GM23248 (cell line): ENCODE results near the gene MTERF4. TPM values are rescaled to one million over a fixed set of nuclear protein-coding genes. Genes with fewer than 3 reads are reported as not detected.

Source experiments
- DNase-seq: peaks from one replicate; pipeline ENCODE4 v3.0.0-alpha.2; 2015
- H2AFZ ChIP-seq: fragments of 200-600 bp; sonication (generic); 2 replicates; pipeline ENCODE4 v1.6.1; 2016; ENCODE audit warnings: antibody characterized with exemption
- H3F3A ChIP-seq: fragments of 200-600 bp; sonication (generic); 2 replicates; pipeline ENCODE4 v1.6.1; 2016; ENCODE audit warnings: mild to moderate bottlenecking, antibody characterized with exemption, mixed run types; ENCODE audit not compliant: insufficient read depth
- H3K27ac ChIP-seq: fragments of 200-600 bp; sonication (generic); 2 replicates; pipeline ENCODE4 v1.5.1; 2016; ENCODE audit warnings: mild to moderate bottlenecking
- H3K27me3 ChIP-seq: fragments of 200-600 bp; sonication (generic); replicated peaks from 2 replicates; pipeline ENCODE4 v1.6.1; 2016; ENCODE audit warnings: mild to moderate bottlenecking; ENCODE audit not compliant: insufficient read depth
- H3K36me3 ChIP-seq: fragments of 200-600 bp; sonication (generic); 2 replicates; pipeline ENCODE4 v1.6.1; 2016; ENCODE audit warnings: low read depth, mild to moderate bottlenecking
- H3K4me1 ChIP-seq: fragments of 200-600 bp; sonication (generic); 2 replicates; pipeline ENCODE4 v1.6.1; 2016; ENCODE audit warnings: mild to moderate bottlenecking; ENCODE audit not compliant: insufficient read depth
- H3K4me2 ChIP-seq: fragments of 200-600 bp; sonication (generic); one replicate; pipeline ENCODE4 v1.6.1; 2016; ENCODE audit warnings: mild to moderate bottlenecking; ENCODE audit not compliant: unreplicated experiment
- H3K4me3 ChIP-seq: fragments of 200-600 bp; sonication (generic); 2 replicates; pipeline ENCODE4 v1.5.1; 2016; ENCODE audit warnings: mild to moderate bottlenecking
- H3K79me2 ChIP-seq: fragments of 200-600 bp; sonication (generic); 2 replicates; pipeline ENCODE4 v1.6.1; 2016; ENCODE audit warnings: mild to moderate bottlenecking; ENCODE audit not compliant: insufficient read depth
- H3K9ac ChIP-seq: fragments of 200-600 bp; sonication (generic); 2 replicates; pipeline ENCODE4 v1.6.1; 2016; ENCODE audit warnings: mild to moderate bottlenecking
- H3K9me2 ChIP-seq: fragments of 200-600 bp; sonication (generic); 2 replicates; pipeline ENCODE4 v1.6.1; 2016; ENCODE audit warnings: mixed run types, mild to moderate bottlenecking, moderate library complexity; ENCODE audit not compliant: insufficient read depth
- H3K9me3 ChIP-seq: fragments of 200-600 bp; sonication (generic); one replicate; pipeline ENCODE4 v1.6.1; 2017; ENCODE audit warnings: low read depth
- H4K20me1 ChIP-seq: fragments of 200-600 bp; sonication (generic); 2 replicates; pipeline ENCODE4 v1.6.0; 2016; ENCODE audit not compliant: insufficient read depth
- EZH2 ChIP-seq: fragments of 200-600 bp; sonication (generic); IDR thresholded peaks from 2 replicates; pipeline ENCODE4 v1.6.1; 2018; ENCODE audit warnings: antibody characterized with exemption, mild to moderate bottlenecking; ENCODE audit not compliant: insufficient read depth, poor library complexity, severe bottlenecking
- EZH2phosphoT487 ChIP-seq: fragments of 200-600 bp; sonication (generic); IDR thresholded peaks from 2 replicates; pipeline ENCODE4 v1.6.1; 2018; ENCODE audit warnings: antibody characterized with exemption, moderate library complexity, mild to moderate bottlenecking, low read depth; ENCODE audit not compliant: insufficient read depth
- WGBS, 2 experiments: methylation state at CpG; one replicate each; pipeline ENCODE4 v1.1.6; 2015 to 2017; ENCODE audit warnings: low lambda C conversion rate in 2 of 2, low coverage in 1 of 2; ENCODE audit errors: missing lambda C conversion rate in 2 of 2; 5-methylcytosine and 5-hydroxymethylcytosine counted together
- in situ Hi-C: fragments of 300-500 bp; cut with MboI; formaldehyde crosslinking; loops from 2 replicates; pipeline ENCODE4 v1.15.0; 2020
- polyA plus RNA-seq: library from polyadenylated mRNA; unstranded; fragments of >200 nt; fragmentation: Nextera tagmentation; extraction: Ambion mirVana; gene quantifications from 2 replicates; pipeline ENCODE4 v1.2.1, GENCODE V29; 2016
- total RNA-seq: library from RNA; depleted of rRNA; stranded (reverse); fragments of >200 nt; shearing (Covaris generic); gene quantifications from 2 replicates; pipeline ENCODE4 v1.2.3, GENCODE V29; 2014

Gene MTERF4
- total and polyA plus RNA-seq, 2 experiments from 2014 or later = 15.1 to 21.0 TPM

- no peaks in the 10 kb centered on the region for H4K20me1 ChIP-seq
- 80 to 81% methylated on average over 25 of the region's 25 CpGs for WGBS, 2 experiments
- in situ Hi-C loops = no loop called here
Observed at GRCh38 chr2:241068136-241068941, 33.7 kb downstream of the MTERF4 start.

GRCh38 chr2:241067501-241068135 is 34.5 kb downstream of the MTERF4 start:
- no peak overlapping the region for H3K27ac ChIP-seq

More at GRCh38 chr2:241068136-241068941, 33.7 kb downstream of the MTERF4 start:
- Histone ChIP-seq H3K4me3 (no peak overlapping the region), H3K9me3 (no peaks in the 10 kb centered on the region), H3K36me3 (no peaks in the 10 kb centered on the region), H3F3A (no peaks in the 10 kb centered on the region), H3K27me3 (no peaks in the 10 kb centered on the region), H2AFZ (no peak overlapping the region), H3K4me1 (no peaks in the 10 kb centered on the region), H3K9me2 (no peaks in the 10 kb centered on the region), H3K79me2 (no peaks in the 10 kb centered on the region), H3K9ac (no peak overlapping the region), H3K4me2 (no peak overlapping the region), H3K27ac (no peak overlapping the region)
- DNase-seq = no peak
- TF ChIP-seq EZH2 (no peak), EZH2phosphoT487 (no peak)

GRCh38 chr2:241066893-241067341 is 35.2 kb downstream of the MTERF4 start:
- no peak overlapping the region for H3K4me3 ChIP-seq
- no peaks in the 10 kb centered on the region for H3K9me2 ChIP-seq
- no peaks in the 10 kb centered on the region for H3K4me1 ChIP-seq
- no peaks in the 10 kb centered on the region for H3K27me3 ChIP-seq
- H3K9ac ChIP-seq = no peak overlapping the region
- H3K79me2 ChIP-seq = no peaks in the 10 kb centered on the region
- no peak overlapping the region for H3K4me2 ChIP-seq
- TF ChIP-seq EZH2 (no peak), EZH2phosphoT487 (no peak)
- H4K20me1 ChIP-seq = no peaks in the 10 kb centered on the region
- no peaks in the 10 kb centered on the region for H3K9me3 ChIP-seq
- peak; percentile 25 for DNase-seq
- no peaks in the 10 kb centered on the region for H3F3A ChIP-seq
- in situ Hi-C loops = no loop called here
- WGBS, 2 experiments = 88 to 91% methylated on average over 14 of the region's 15 CpGs
- no peaks in the 10 kb centered on the region for H3K36me3 ChIP-seq
- no peak overlapping the region for H3K27ac ChIP-seq
- H2AFZ ChIP-seq = no peak overlapping the region

More at GRCh38 chr2:241067501-241068135, 34.5 kb downstream of the MTERF4 start:
- no peak for DNase-seq
- H2AFZ ChIP-seq = no peak overlapping the region
- no peak overlapping the region for H3K4me3 ChIP-seq
- in situ Hi-C loops = no loop called here
- no peak for TF ChIP-seq EZH2phosphoT487
- TF ChIP-seq EZH2 = no peak
- H3K27me3 ChIP-seq = no peaks in the 10 kb centered on the region
- H3K79me2 ChIP-seq = no peaks in the 10 kb centered on the region
- no peaks in the 10 kb centered on the region for H3K9me3 ChIP-seq
- H3K4me2 ChIP-seq = no peak overlapping the region
- WGBS, 2 experiments = 90 to 96% methylated on average over 15 to 21 of the region's 21 CpGs
- H3K4me1 ChIP-seq = no peaks in the 10 kb centered on the region
- H4K20me1 ChIP-seq = no peaks in the 10 kb centered on the region
- no peaks in the 10 kb centered on the region for H3K9me2 ChIP-seq
- H3K36me3 ChIP-seq = no peaks in the 10 kb centered on the region
- no peaks in the 10 kb centered on the region for H3F3A ChIP-seq
- H3K9ac ChIP-seq = no peak overlapping the region

GRCh38 chr2:241066171-241066892 is 35.8 kb downstream of the MTERF4 start:
- Histone ChIP-seq H3K4me3 (no peak overlapping the region), H3K27ac (no peak overlapping the region), H3K9me3 (no peaks in the 10 kb centered on the region), H3K27me3 (no peaks in the 10 kb centered on the region), H3K79me2 (no peaks in the 10 kb centered on the region), H3K36me3 (no peaks in the 10 kb centered on the region), H3F3A (no peaks in the 10 kb centered on the region), H3K9ac (no peak overlapping the region), H4K20me1 (no peaks in the 10 kb centered on the region), H3K4me2 (no peak overlapping the region), H3K4me1 (no peaks in the 10 kb centered on the region), H3K9me2 (no peaks in the 10 kb centered on the region), H2AFZ (no peak overlapping the region)
- no peak for DNase-seq
- WGBS, 2 experiments = 87 to 88% methylated on average over 15 to 21 of the region's 21 CpGs
- TF ChIP-seq EZH2 (no peak), EZH2phosphoT487 (no peak)
- in situ Hi-C loops = no loop called here
